ENCODE data around the gene MEIS1. TPM values are rescaled to one million over a fixed set of nuclear protein-coding genes. Genes with fewer than 3 reads are reported as not detected.

The MEIS1 gene
- total RNA-seq, 3 donors from 2014 or later (not counting 1 experiment from before 2014, with no cell fraction given): 2.0 to 5.4 (median 3.6) TPM

- no peak overlapping the region for H3K4me3 Mint-ChIP-seq
- no peaks in the 10 kb centered on the region for H3K9me3 Mint-ChIP-seq
- no peaks in the 10 kb centered on the region for H3K4me1 Mint-ChIP-seq
These were observed 167.4 kb downstream of the MEIS1 start for GRCh38 chr2:66602341-66602740.

GRCh38 chr2:66604326-66604725 lies 169.4 kb downstream of the MEIS1 start:
- TF ChIP-seq CTCF (IDR thresholded peaks at IDR 0.05): no peak
- Histone ChIP-seq H3K27me3 (ENCODE audit: control insufficient read depth, insufficient read depth, low read length) (no peaks in the 10 kb centered on the region), H3K36me3 (ENCODE audit: control insufficient read depth, insufficient read depth, low read length) (no peaks in the 10 kb centered on the region), H3K4me1 (ENCODE audit: control insufficient read depth, insufficient read depth, low read length) (no peaks in the 10 kb centered on the region), H3K27ac (ENCODE audit: low read length) (no peak overlapping the region), H3K4me3 (ENCODE audit: low read length) (no peak overlapping the region), H3K9me3 (ENCODE audit: control insufficient read depth, insufficient read depth, low read length) (no peaks in the 10 kb centered on the region)
- Mint-ChIP-seq H3K4me1 (no peaks in the 10 kb centered on the region), H3K36me3 (no peaks in the 10 kb centered on the region), H3K9me3 (no peaks in the 10 kb centered on the region), H3K4me3 (no peak overlapping the region), H3K27me3 (ENCODE audit: low read depth in 2 of 2) (peaks cover 0 to 9% of the 10 kb centered on the region in 2 donors), H3K27ac (no peak overlapping the region)
- WGBS (ENCODE audit: insufficient coverage): 56% methylated on average over 2 of the region's 2 CpGs
- intact Hi-C loops (cut with micrococcal nuclease): no loop called here
- DNase-seq: no peak
- no peak for ATAC-seq

More at GRCh38 chr2:66602341-66602740, 167.4 kb downstream of the MEIS1 start:
- intact Hi-C loops (cut with micrococcal nuclease): no loop called here
- Histone ChIP-seq H3K4me3 (ENCODE audit: low read length) (no peak overlapping the region), H3K36me3 (ENCODE audit: control insufficient read depth, insufficient read depth, low read length) (no peaks in the 10 kb centered on the region), H3K27me3 (ENCODE audit: control insufficient read depth, insufficient read depth, low read length) (no peaks in the 10 kb centered on the region), H3K9me3 (ENCODE audit: control insufficient read depth, insufficient read depth, low read length) (no peaks in the 10 kb centered on the region), H3K27ac (ENCODE audit: low read length) (no peak overlapping the region), H3K4me1 (ENCODE audit: control insufficient read depth, insufficient read depth, low read length) (no peaks in the 10 kb centered on the region)
- H3K27ac Mint-ChIP-seq: no peak overlapping the region
- DNase-seq: no peak
- TF ChIP-seq CTCF (IDR thresholded peaks at IDR 0.05): no peak
- no peaks in the 10 kb centered on the region for H3K36me3 Mint-ChIP-seq
- H3K27me3 Mint-ChIP-seq (ENCODE audit: low read depth in 2 of 2): peaks cover 0 to 9% of the 10 kb centered on the region in 2 donors
- ATAC-seq: no peak

GRCh38 chr2:66604976-66605375 lies 170.1 kb downstream of the MEIS1 start:
- 94% methylated on average over 7 of the region's 7 CpGs for WGBS (ENCODE audit: insufficient coverage)
- DNase-seq: no peak
- ATAC-seq: no peak
- Mint-ChIP-seq H3K36me3 (no peaks in the 10 kb centered on the region), H3K27ac (no peak overlapping the region), H3K4me3 (no peak overlapping the region), H3K9me3 (no peaks in the 10 kb centered on the region), H3K27me3 (ENCODE audit: low read depth in 2 of 2) (peaks cover 0 to 6% of the 10 kb centered on the region in 2 donors), H3K4me1 (no peaks in the 10 kb centered on the region)
- no peak for TF ChIP-seq CTCF (IDR thresholded peaks at IDR 0.05)
- Histone ChIP-seq H3K36me3 (ENCODE audit: control insufficient read depth, insufficient read depth, low read length) (no peaks in the 10 kb centered on the region), H3K4me3 (ENCODE audit: low read length) (no peak overlapping the region), H3K9me3 (ENCODE audit: control insufficient read depth, insufficient read depth, low read length) (no peaks in the 10 kb centered on the region), H3K27ac (ENCODE audit: low read length) (no peak overlapping the region), H3K27me3 (ENCODE audit: control insufficient read depth, insufficient read depth, low read length) (no peaks in the 10 kb centered on the region), H3K4me1 (ENCODE audit: control insufficient read depth, insufficient read depth, low read length) (no peaks in the 10 kb centered on the region)
- intact Hi-C loops (cut with micrococcal nuclease): no loop called here

- no peaks in the 10 kb centered on the region for H3K9me3 Mint-ChIP-seq
- no peak overlapping the region for H3K27ac Mint-ChIP-seq
- H3K4me1 ChIP-seq (ENCODE audit: control insufficient read depth, insufficient read depth, low read length): no peaks in the 10 kb centered on the region
- H3K4me3 Mint-ChIP-seq: no peak overlapping the region
- intact Hi-C loops (cut with micrococcal nuclease): no loop called here
- TF ChIP-seq CTCF (IDR thresholded peaks at IDR 0.05): no peak
- H3K36me3 Mint-ChIP-seq: no peaks in the 10 kb centered on the region
- ATAC-seq (no peak), DNase-seq (no peak)
- no peaks in the 10 kb centered on the region for H3K36me3 ChIP-seq (ENCODE audit: control insufficient read depth, insufficient read depth, low read length)
- H3K4me1 Mint-ChIP-seq: no peaks in the 10 kb centered on the region
- H3K4me3 ChIP-seq (ENCODE audit: low read length): no peak overlapping the region
- H3K27me3 ChIP-seq (ENCODE audit: control insufficient read depth, insufficient read depth, low read length): no peaks in the 10 kb centered on the region
- H3K9me3 ChIP-seq (ENCODE audit: control insufficient read depth, insufficient read depth, low read length): no peaks in the 10 kb centered on the region
- H3K27ac ChIP-seq (ENCODE audit: low read length): no peak overlapping the region
- H3K27me3 Mint-ChIP-seq (ENCODE audit: low read depth in 2 of 2): no peaks in the 10 kb centered on the region
- 95% methylated on average over 4 of the region's 4 CpGs for WGBS (ENCODE audit: insufficient coverage)
These were observed 172.2 kb downstream of the MEIS1 start for GRCh38 chr2:66607152-66607551.

All from natural killer cell (primary cell).